H9 (cell line): Measurements from ENCODE around the gene ATP6V0B. TPM values are rescaled to one million over a fixed set of nuclear protein-coding genes. Genes with fewer than 3 reads are reported as not detected.

Experiments used
- DNase-seq: peaks from one replicate; pipeline ENCODE4 v3.0.0-alpha.2; 2017
- H2AFZ ChIP-seq: one replicate; pipeline ENCODE4 v1.6.1; 2013; ENCODE audit warnings: mild to moderate bottlenecking, low read length, control low read depth, moderate library complexity
- H2AK5ac ChIP-seq: 2 replicates; pipeline ENCODE4 v1.6.1; 2013; ENCODE audit warnings: low read length, control low read depth, mixed read lengths; ENCODE audit not compliant: insufficient read length
- H2BK120ac ChIP-seq: one replicate; pipeline ENCODE4 v1.6.1; 2013; ENCODE audit warnings: low read depth, mild to moderate bottlenecking, low read length, control low read depth, inconsistent platforms; ENCODE audit not compliant: poor library complexity, severe bottlenecking
- H2BK12ac ChIP-seq: 2 replicates; pipeline ENCODE4 v1.6.1; 2013; ENCODE audit warnings: low read length, control low read depth, mixed read lengths, low read depth; ENCODE audit not compliant: insufficient read length
- H2BK15ac ChIP-seq: 2 replicates; pipeline ENCODE4 v1.6.1; 2013; ENCODE audit warnings: low read depth, low read length, control low read depth
- H2BK20ac ChIP-seq: one replicate; pipeline ENCODE4 v1.6.1; 2013; ENCODE audit warnings: low read depth, mild to moderate bottlenecking, low read length, control low read depth, inconsistent platforms; ENCODE audit not compliant: poor library complexity, severe bottlenecking
- H2BK5ac ChIP-seq: 2 replicates; pipeline ENCODE4 v1.6.1; 2013; ENCODE audit warnings: low read length, control low read depth, mixed read lengths; ENCODE audit not compliant: insufficient read length
- H3K14ac ChIP-seq: 2 replicates; pipeline ENCODE4 v1.6.1; 2013; ENCODE audit warnings: low read length, control low read depth; ENCODE audit not compliant: insufficient read depth
- H3K18ac ChIP-seq: 2 replicates; pipeline ENCODE4 v1.6.1; 2013; ENCODE audit warnings: low read depth, mild to moderate bottlenecking, mixed read lengths, low read length, control low read depth; ENCODE audit not compliant: insufficient read length
- H3K23ac ChIP-seq: 2 replicates; pipeline ENCODE4 v1.6.1; 2013; ENCODE audit warnings: low read length, control low read depth, mixed read lengths, low read depth; ENCODE audit not compliant: insufficient read length
- H3K23me2 ChIP-seq: 2 replicates; pipeline ENCODE4 v1.6.1; 2013; ENCODE audit warnings: low read depth, mild to moderate bottlenecking, mixed read lengths, low read length, control low read depth; ENCODE audit not compliant: insufficient read length, poor library complexity, severe bottlenecking
- H3K27ac ChIP-seq: 2 replicates; pipeline ENCODE4 v1.5.1; 2013; ENCODE audit warnings: low read length, control low read depth, mixed read lengths, low read depth; ENCODE audit not compliant: insufficient read length
- H3K27me3 ChIP-seq: 2 replicates; pipeline ENCODE4 v1.6.1; 2013; ENCODE audit warnings: low read length, control low read depth, inconsistent platforms; ENCODE audit not compliant: insufficient read depth
- H3K4ac ChIP-seq: 2 replicates; pipeline ENCODE4 v1.6.1; 2013; ENCODE audit warnings: low read depth, mild to moderate bottlenecking, control low read depth, inconsistent platforms, low read length, moderate library complexity
- H3K4me1 ChIP-seq: 2 replicates; pipeline ENCODE4 v1.6.1; 2013; ENCODE audit warnings: low read length, control low read depth, inconsistent platforms; ENCODE audit not compliant: insufficient read depth
- H3K4me2 ChIP-seq: 2 replicates; pipeline ENCODE4 v1.6.1; 2013; ENCODE audit warnings: low read length, control low read depth, mixed read lengths; ENCODE audit not compliant: insufficient read length, insufficient read depth
- H3K56ac ChIP-seq: 2 replicates; pipeline ENCODE4 v1.6.1; 2013; ENCODE audit warnings: low read depth, mild to moderate bottlenecking, mixed read lengths, low read length, control low read depth; ENCODE audit not compliant: insufficient read length
- H3K79me1 ChIP-seq: 2 replicates; pipeline ENCODE4 v1.6.1; 2013; ENCODE audit warnings: low read depth, mild to moderate bottlenecking, moderate library complexity, low read length, control low read depth, inconsistent platforms; ENCODE audit not compliant: insufficient read depth, poor library complexity, severe bottlenecking
- H3K79me2 ChIP-seq: 2 replicates; pipeline ENCODE4 v1.6.1; 2013; ENCODE audit warnings: low read length, control low read depth, inconsistent platforms; ENCODE audit not compliant: insufficient read depth
- H3K9ac ChIP-seq: 2 replicates; pipeline ENCODE4 v1.6.1; 2013; ENCODE audit warnings: low read length, control low read depth, mixed read lengths; ENCODE audit not compliant: insufficient read length; ENCODE audit errors: extremely low read depth
- H3K9me3 ChIP-seq: one replicate; pipeline ENCODE4 v1.6.1; 2013; ENCODE audit warnings: low read depth, low read length, inconsistent platforms; ENCODE audit not compliant: control insufficient read depth
- H3T11ph ChIP-seq: one replicate; pipeline ENCODE4 v1.6.1; 2013; ENCODE audit warnings: mild to moderate bottlenecking, low read length, control low read depth, inconsistent platforms
- H4K20me1 ChIP-seq: one replicate; pipeline ENCODE4 v1.6.1; 2013; ENCODE audit not compliant: control insufficient read depth, insufficient read length, insufficient read depth
- H4K5ac ChIP-seq: 2 replicates; pipeline ENCODE4 v1.6.1; 2013; ENCODE audit warnings: low read depth, mild to moderate bottlenecking, mixed read lengths, low read length, control low read depth; ENCODE audit not compliant: insufficient read length
- H4K8ac ChIP-seq: replicated peaks from 2 replicates; pipeline ENCODE4 v1.6.1; 2013; ENCODE audit warnings: low read length, control low read depth, mixed read lengths, low read depth; ENCODE audit not compliant: insufficient read length
- H4K91ac ChIP-seq: 2 replicates; pipeline ENCODE4 v1.6.1; 2013; ENCODE audit warnings: low read depth, mild to moderate bottlenecking, moderate library complexity, mixed read lengths, low read length, control low read depth; ENCODE audit not compliant: insufficient read length
- H3K27ac Mint-ChIP-seq, 3 experiments: 2 replicates in 2 of 3; 3 replicates in 1 of 3; pipeline ENCODE4 v1.8.0; 2020 to 2021; ENCODE audit warnings: mixed read lengths in 3 of 3, mild to moderate bottlenecking in 1 of 3, moderate library complexity in 1 of 3
- H3K27me3 Mint-ChIP-seq: 2 replicates; pipeline ENCODE4 v1.8.0; 2021; ENCODE audit warnings: low read depth, mild to moderate bottlenecking, moderate library complexity, mixed read lengths
- H3K36me3 Mint-ChIP-seq, 3 experiments: 2 replicates in 2 of 3; 3 replicates in 1 of 3; pipeline ENCODE4 v1.8.0; 2020 to 2021; ENCODE audit warnings: low read depth in 3 of 3, mixed read lengths in 3 of 3; ENCODE audit not compliant: insufficient read depth in 1 of 3
- H3K4me1 Mint-ChIP-seq, 2 experiments: 2 replicates each; pipeline ENCODE4 v1.8.0; 2020; ENCODE audit warnings: mixed read lengths in 2 of 2
- H3K4me3 Mint-ChIP-seq, 2 experiments: 2 replicates in 1 of 2; 3 replicates in 1 of 2; pipeline ENCODE4 v1.8.0; 2020 to 2021; ENCODE audit warnings: mild to moderate bottlenecking in 2 of 2, mixed read lengths in 2 of 2, moderate library complexity in 1 of 2
- H3K9me3 Mint-ChIP-seq, 2 experiments: 2 replicates in 1 of 2; 3 replicates in 1 of 2; pipeline ENCODE4 v1.8.0; 2020; ENCODE audit warnings: mild to moderate bottlenecking in 2 of 2, mixed read lengths in 2 of 2, moderate library complexity in 1 of 2
- WGBS: extraction: QIAGEN DNeasy Blood & Tissue Kit; methylation state at CpG from one replicate; pipeline ENCODE4 v1.1.7; 2013; ENCODE audit warnings: missing lambda C conversion rate, low lambda C conversion rate, mixed read lengths; ENCODE audit not compliant: insufficient read length; ENCODE audit errors: extremely low coverage; 5-methylcytosine and 5-hydroxymethylcytosine counted together
- total RNA-seq: library from RNA; stranded (reverse); gene quantifications from 2 replicates; pipeline ENCODE4 v1.2.1, GENCODE V29; 2021
- TF ChIP-seq, protein P1 (sequence below): fragments of 200-600 bp; sonication (generic); conservative IDR thresholded peaks from 3 replicates; pipeline ENCODE4 v1.8.0; 2021; ENCODE audit warnings: antibody characterized with exemption, mild to moderate bottlenecking

Gene ATP6V0B
- total RNA-seq, 1 experiment from 2014 or later = 131 TPM

DNA sequence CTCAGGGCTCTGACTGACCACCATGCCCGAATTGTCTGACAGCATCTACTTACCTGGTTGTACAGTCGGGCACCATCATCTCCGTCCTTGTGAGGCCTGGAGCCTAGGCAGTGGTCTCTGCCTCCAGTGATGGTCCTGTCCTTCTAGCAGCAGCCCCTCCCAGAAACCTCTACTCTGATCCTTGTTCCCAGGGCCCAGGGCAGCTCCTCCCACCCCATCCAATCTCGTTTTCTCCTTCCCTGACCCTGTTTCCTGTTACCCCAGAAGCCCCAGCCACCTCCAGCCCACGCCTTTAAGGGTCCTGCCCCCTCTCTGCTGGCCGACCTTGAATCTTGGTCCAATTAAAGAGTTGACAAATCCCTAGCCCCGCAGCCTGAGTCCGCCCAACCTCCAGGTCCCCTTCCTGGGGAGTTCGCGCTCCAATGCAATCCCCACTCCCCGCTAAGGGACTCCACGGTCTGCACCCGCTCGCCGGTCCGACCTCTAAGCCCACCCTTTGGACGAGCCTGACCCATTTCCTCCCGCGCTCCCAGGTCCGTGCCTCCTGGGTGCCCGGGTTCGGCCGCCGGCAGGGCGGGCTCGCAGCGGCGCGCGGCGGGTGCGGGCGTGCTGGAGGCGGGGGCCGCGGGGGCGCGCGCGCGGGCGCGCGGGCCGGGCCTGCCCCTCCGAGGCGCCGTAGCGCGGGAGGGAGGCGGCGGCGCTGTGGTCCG is 3.9 kb downstream of the ATP6V0B start, which contains the start of gene B4GALT2:
Gene B4GALT2, plus strand, starts transcription at position 660 of the 710 bp plus-strand sequence. CDS start 1,951 bp downstream, outside the sequence.
- Mint-ChIP-seq H3K4me3 (peak within 1 kb of the TSS; percentile 89 to 95), H3K4me1 (peaks cover 31 to 36% of the 10 kb centered on the region in 2 experiments), H3K36me3 (peaks cover 22 to 49% (median 44%) of the 10 kb centered on the region in 3 experiments; a peak in 6 of 7 replicates), H3K27me3 (no peaks in the 10 kb centered on the region), H3K27ac (peak within 1 kb of the TSS; percentile 34 to 96 (median 94); a peak in 6 of 7 replicates), H3K9me3 (no peaks in the 10 kb centered on the region; a peak in 1 of 5 replicates)
- no peak within 1 kb of the TSS for H4K5ac ChIP-seq
- H3K79me2 ChIP-seq = peaks cover 3% of the 10 kb centered on the region; the same call in 1 of the 2 replicates
- H2AFZ ChIP-seq = no peak within 1 kb of the TSS
- no peak within 1 kb of the TSS for H2AK5ac ChIP-seq
- peak within 1 kb of the TSS; percentile 62 for H3K4me2 ChIP-seq
- peak within 1 kb of the TSS; percentile 44 for H3K9ac ChIP-seq
- H2BK20ac ChIP-seq = no peak within 1 kb of the TSS
- peak; percentile 68 for DNase-seq
- no peak within 1 kb of the TSS for H3K23ac ChIP-seq
- peak within 1 kb of the TSS; percentile 1 for H3K18ac ChIP-seq
- peaks cover 6% of the 10 kb centered on the region for H3K79me1 ChIP-seq
- H4K91ac ChIP-seq = no peak within 1 kb of the TSS
- H4K8ac ChIP-seq = no peak within 1 kb of the TSS
- H3T11ph ChIP-seq = no peak within 1 kb of the TSS
- H3K56ac ChIP-seq = no peak within 1 kb of the TSS
- H2BK120ac ChIP-seq = no peak within 1 kb of the TSS
- no CpG with 5 or more reads among the region's 54 CpGs for WGBS
- H3K4ac ChIP-seq = no peak within 1 kb of the TSS
- H3K4me1 ChIP-seq = peaks cover 8% of the 10 kb centered on the region; the same call in 1 of the 2 replicates
- H3K14ac ChIP-seq = peak within 1 kb of the TSS; percentile 80
- TF ChIP-seq, protein P1, sequence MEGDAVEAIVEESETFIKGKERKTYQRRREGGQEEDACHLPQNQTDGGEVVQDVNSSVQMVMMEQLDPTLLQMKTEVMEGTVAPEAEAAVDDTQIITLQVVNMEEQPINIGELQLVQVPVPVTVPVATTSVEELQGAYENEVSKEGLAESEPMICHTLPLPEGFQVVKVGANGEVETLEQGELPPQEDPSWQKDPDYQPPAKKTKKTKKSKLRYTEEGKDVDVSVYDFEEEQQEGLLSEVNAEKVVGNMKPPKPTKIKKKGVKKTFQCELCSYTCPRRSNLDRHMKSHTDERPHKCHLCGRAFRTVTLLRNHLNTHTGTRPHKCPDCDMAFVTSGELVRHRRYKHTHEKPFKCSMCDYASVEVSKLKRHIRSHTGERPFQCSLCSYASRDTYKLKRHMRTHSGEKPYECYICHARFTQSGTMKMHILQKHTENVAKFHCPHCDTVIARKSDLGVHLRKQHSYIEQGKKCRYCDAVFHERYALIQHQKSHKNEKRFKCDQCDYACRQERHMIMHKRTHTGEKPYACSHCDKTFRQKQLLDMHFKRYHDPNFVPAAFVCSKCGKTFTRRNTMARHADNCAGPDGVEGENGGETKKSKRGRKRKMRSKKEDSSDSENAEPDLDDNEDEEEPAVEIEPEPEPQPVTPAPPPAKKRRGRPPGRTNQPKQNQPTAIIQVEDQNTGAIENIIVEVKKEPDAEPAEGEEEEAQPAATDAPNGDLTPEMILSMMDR = no peak
- no peaks in the 10 kb centered on the region for H4K20me1 ChIP-seq
- H2BK12ac ChIP-seq = no peak within 1 kb of the TSS
- no peak within 1 kb of the TSS for H2BK15ac ChIP-seq
- no peak within 1 kb of the TSS for H2BK5ac ChIP-seq
- no peaks in the 10 kb centered on the region for H3K9me3 ChIP-seq
- H3K23me2 ChIP-seq = peaks cover 23% of the 10 kb centered on the region
- no peaks in the 10 kb centered on the region for H3K27me3 ChIP-seq
- no peak within 1 kb of the TSS for H3K27ac ChIP-seq
